Karpas-422 (cell line): Measurements from ENCODE around the gene POLR2J. TPM values are rescaled to one million over a fixed set of nuclear protein-coding genes. Genes with fewer than 3 reads are reported as not detected.

Experiments used
- DNase-seq: peaks from one replicate; pipeline ENCODE4 v3.0.0-alpha.2; 2015
- H2AFZ ChIP-seq: fragments of 200-600 bp; sonication (generic); 2 replicates; pipeline ENCODE4 v1.6.1; 2014; ENCODE audit warnings: antibody characterized with exemption, low read length, mixed read lengths
- H3K27ac ChIP-seq: fragments of 200-600 bp; sonication (generic); 2 replicates; pipeline ENCODE4 v1.5.1; 2014; ENCODE audit warnings: mild to moderate bottlenecking, low read length, moderate library complexity
- H3K27me3 ChIP-seq: fragments of 200-600 bp; sonication (generic); 2 replicates; pipeline ENCODE4 v1.6.1; 2014; ENCODE audit warnings: low read length, mixed read lengths
- H3K36me3 ChIP-seq: fragments of 200-600 bp; sonication (generic); 2 replicates; pipeline ENCODE4 v1.6.1; 2014; ENCODE audit warnings: low read length, mixed read lengths; ENCODE audit not compliant: insufficient read depth
- H3K4me1 ChIP-seq: fragments of 200-600 bp; sonication (generic); 2 replicates; pipeline ENCODE4 v1.6.1; 2014; ENCODE audit warnings: mild to moderate bottlenecking, low read length, mixed read lengths
- H3K4me2 ChIP-seq: fragments of 200-600 bp; sonication (generic); 2 replicates; pipeline ENCODE4 v1.6.1; 2014; ENCODE audit warnings: low read length, low read depth, mild to moderate bottlenecking; ENCODE audit not compliant: poor library complexity, severe bottlenecking
- H3K4me3 ChIP-seq: fragments of 200-600 bp; sonication (generic); 2 replicates; pipeline ENCODE4 v1.5.1; 2014; ENCODE audit warnings: mild to moderate bottlenecking, antibody characterized with exemption, low read length, mixed read lengths
- H3K79me2 ChIP-seq: fragments of 200-600 bp; sonication (generic); 2 replicates; pipeline ENCODE4 v1.6.1; 2014; ENCODE audit warnings: mild to moderate bottlenecking, low read length, mixed read lengths
- H3K9ac ChIP-seq: fragments of 200-600 bp; sonication (generic); 2 replicates; pipeline ENCODE4 v1.6.0; 2014; ENCODE audit warnings: low read length
- H3K9me2 ChIP-seq: fragments of 200-600 bp; sonication (generic), shearing (Covaris generic); replicated peaks from 2 replicates; pipeline ENCODE4 v1.6.0; 2014; ENCODE audit warnings: mild to moderate bottlenecking, low read length, moderate library complexity; ENCODE audit not compliant: insufficient read depth
- H3K9me3 ChIP-seq: fragments of 300-700, 200-600 bp; sonication (generic); 2 replicates; pipeline ENCODE4 v1.6.1; 2014; ENCODE audit warnings: low read length, mixed read lengths
- H4K20me1 ChIP-seq: fragments of 200-600 bp; sonication (generic); 2 replicates; pipeline ENCODE4 v1.6.1; 2014; ENCODE audit warnings: mild to moderate bottlenecking, antibody characterized with exemption, low read length, low read depth; ENCODE audit not compliant: insufficient read depth
- total RNA-seq: library from RNA; depleted of rRNA; stranded (reverse); fragments of >200 nt; shearing (Covaris generic); gene quantifications from 2 replicates; pipeline ENCODE4 v1.2.3, GENCODE V29; 2014; ENCODE audit warnings: low replicate concordance

The POLR2J gene
- total RNA-seq, 1 experiment from 2014 or later = 53.1 TPM

DNA sequence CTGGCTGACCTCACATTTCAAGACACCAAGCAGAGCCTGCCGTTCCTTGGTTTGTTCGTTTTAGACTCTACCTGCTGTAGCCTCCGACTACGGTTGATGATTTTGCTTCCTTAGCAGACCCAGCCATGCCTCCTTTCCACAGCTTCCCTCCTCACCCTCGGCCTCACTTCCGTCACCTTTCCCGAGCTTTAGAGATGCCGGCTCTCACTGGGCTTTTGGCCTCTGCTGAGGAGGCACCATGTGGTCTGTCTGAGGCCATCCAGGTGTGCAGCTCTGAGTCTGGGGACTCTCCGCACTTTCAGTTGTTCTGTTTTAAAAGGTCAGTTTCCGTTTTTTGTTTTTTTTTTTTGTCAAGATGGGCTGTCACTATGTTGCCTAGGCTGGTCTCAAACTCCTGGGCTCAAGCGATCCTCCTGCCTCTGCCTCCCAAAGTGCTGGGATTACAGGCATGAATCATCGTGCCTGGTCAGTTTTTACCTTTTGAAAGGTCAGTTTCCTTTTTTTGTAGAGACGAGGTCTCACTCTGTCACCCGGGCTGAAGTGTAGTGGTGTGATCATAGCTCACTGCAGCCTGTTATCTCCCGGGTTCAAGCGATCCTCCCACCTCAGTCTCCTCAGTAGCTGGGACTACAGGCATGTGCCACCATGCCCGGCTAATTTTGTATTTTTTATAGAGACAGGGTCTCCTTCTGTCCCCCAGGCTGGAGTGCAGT, 33.6 kb downstream of the POLR2J start:
- H3K4me1 ChIP-seq = peaks cover 12% of the 10 kb centered on the region
- H3K4me2 ChIP-seq = no peak overlapping the region
- no peak overlapping the region for H3K27ac ChIP-seq

GRCh38 chr7:102439963-102440795, 38.5 kb downstream of the POLR2J start:
- Histone ChIP-seq H3K9me3 (no peaks in the 10 kb centered on the region), H3K79me2 (no peaks in the 10 kb centered on the region), H3K9me2 (no peaks in the 10 kb centered on the region), H3K9ac (no peak overlapping the region), H3K4me3 (no peak overlapping the region), H2AFZ (no peak overlapping the region), H3K4me2 (no peak overlapping the region), H3K27me3 (no peaks in the 10 kb centered on the region), H3K36me3 (no peaks in the 10 kb centered on the region), H3K4me1 (peaks cover 12% of the 10 kb centered on the region), H4K20me1 (no peaks in the 10 kb centered on the region), H3K27ac (no peak overlapping the region)
- no peak for DNase-seq

More for the DNA sequence above, 33.6 kb downstream of the POLR2J start:
- Histone ChIP-seq H3K9me2 (no peaks in the 10 kb centered on the region), H3K9me3 (no peaks in the 10 kb centered on the region), H4K20me1 (no peaks in the 10 kb centered on the region), H3K27me3 (no peaks in the 10 kb centered on the region), H3K79me2 (no peaks in the 10 kb centered on the region), H2AFZ (no peak overlapping the region), H3K9ac (no peak overlapping the region), H3K4me3 (no peak overlapping the region), H3K36me3 (no peaks in the 10 kb centered on the region)
- DNase-seq = no peak

GRCh38 chr7:102436118-102436517, 42.6 kb downstream of the POLR2J start:
- Histone ChIP-seq H3K9me2 (no peaks in the 10 kb centered on the region), H2AFZ (no peak overlapping the region), H3K9ac (no peak overlapping the region), H3K4me2 (no peak overlapping the region), H3K27me3 (no peaks in the 10 kb centered on the region), H3K79me2 (no peaks in the 10 kb centered on the region), H3K4me3 (no peak overlapping the region), H3K36me3 (no peaks in the 10 kb centered on the region), H3K9me3 (no peaks in the 10 kb centered on the region), H3K27ac (no peak overlapping the region), H4K20me1 (no peaks in the 10 kb centered on the region), H3K4me1 (peaks cover 28% of the 10 kb centered on the region)
- DNase-seq = no peak

DNA sequence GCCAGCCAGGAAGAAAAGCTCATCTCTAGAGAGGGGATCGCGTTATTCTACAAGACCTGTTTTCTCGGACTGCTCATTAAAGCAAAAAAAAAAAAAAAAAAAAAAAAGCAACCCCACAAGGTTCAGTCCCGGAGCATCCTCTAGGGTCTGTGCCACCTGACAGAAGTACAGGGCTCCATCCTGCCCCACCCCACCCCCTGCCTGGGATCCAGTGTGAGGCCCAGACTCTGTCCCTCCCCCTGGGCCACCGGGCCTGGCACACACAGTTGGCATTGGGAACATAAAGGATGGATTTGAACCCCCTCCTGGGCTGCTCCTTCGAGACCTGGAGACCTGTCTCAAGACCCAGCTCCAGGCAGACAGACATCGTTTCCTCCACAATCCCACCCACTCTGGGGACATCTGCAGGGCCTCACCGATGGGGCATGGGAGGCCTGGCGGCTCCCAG, 44.7 kb downstream of the POLR2J start:
- peak overlapping the region; percentile 80 for H3K4me3 ChIP-seq
- H3K9me2 ChIP-seq = no peaks in the 10 kb centered on the region
- peak overlapping the region; percentile 50; the same call in 1 of the 2 replicates for H2AFZ ChIP-seq
- no peaks in the 10 kb centered on the region for H3K79me2 ChIP-seq
- no peaks in the 10 kb centered on the region for H3K36me3 ChIP-seq
- H3K4me2 ChIP-seq = peak overlapping the region; percentile 87
- peak; percentile 46 for DNase-seq
- H3K9me3 ChIP-seq = no peaks in the 10 kb centered on the region
- no peaks in the 10 kb centered on the region for H4K20me1 ChIP-seq
- H3K9ac ChIP-seq = peak overlapping the region; percentile 78
- peaks cover 27% of the 10 kb centered on the region for H3K4me1 ChIP-seq
- no peak overlapping the region for H3K27ac ChIP-seq
- no peaks in the 10 kb centered on the region for H3K27me3 ChIP-seq

GRCh38 chr7:102433219-102434038, 45.3 kb downstream of the POLR2J start, which contains the start of gene ORAI2:
Gene ORAI2, plus strand, starts transcription at chr7:102433575. Its CDS starts 5,382 bp downstream, at chr7:102438957.
- peak; percentile 87 for DNase-seq
- H3K36me3 ChIP-seq = no peaks in the 10 kb centered on the region
- H3K9me3 ChIP-seq = no peaks in the 10 kb centered on the region
- H4K20me1 ChIP-seq = no peaks in the 10 kb centered on the region
- H3K79me2 ChIP-seq = no peaks in the 10 kb centered on the region
- peaks cover 27% of the 10 kb centered on the region for H3K4me1 ChIP-seq
- peak within 1 kb of the TSS; percentile 80 for H3K4me3 ChIP-seq
- peak within 1 kb of the TSS; percentile 78 for H3K9ac ChIP-seq
- H3K4me2 ChIP-seq = peak within 1 kb of the TSS; percentile 87
- H2AFZ ChIP-seq = peak within 1 kb of the TSS; percentile 50; the same call in 1 of the 2 replicates
- no peak within 1 kb of the TSS for H3K27ac ChIP-seq
- H3K9me2 ChIP-seq = no peaks in the 10 kb centered on the region
- no peaks in the 10 kb centered on the region for H3K27me3 ChIP-seq

GRCh38 chr7:102432442-102433218, 46.1 kb downstream of the POLR2J start:
- DNase-seq = no peak
- H3K9ac ChIP-seq = peak overlapping the region; percentile 78
- peaks cover 27% of the 10 kb centered on the region for H3K4me1 ChIP-seq

GRCh38 chr7:102431617-102432298, 47.0 kb downstream of the POLR2J start:
- H3K79me2 ChIP-seq = no peaks in the 10 kb centered on the region
- peaks cover 27% of the 10 kb centered on the region for H3K4me1 ChIP-seq
- no peaks in the 10 kb centered on the region for H3K9me3 ChIP-seq
- no peaks in the 10 kb centered on the region for H3K9me2 ChIP-seq
- no peak overlapping the region for H3K9ac ChIP-seq
- peaks cover 1% of the 10 kb centered on the region; the same call in 1 of the 2 replicates for H4K20me1 ChIP-seq
- peaks cover 3% of the 10 kb centered on the region for H3K36me3 ChIP-seq
- no peak overlapping the region for H3K4me3 ChIP-seq
- DNase-seq = peak; percentile 55
- no peak overlapping the region for H2AFZ ChIP-seq
- no peak overlapping the region for H3K27ac ChIP-seq
- no peaks in the 10 kb centered on the region for H3K27me3 ChIP-seq
- no peak overlapping the region for H3K4me2 ChIP-seq

More at GRCh38 chr7:102432442-102433218, 46.1 kb downstream of the POLR2J start:
- Histone ChIP-seq H3K4me2 (peak overlapping the region; percentile 87), H3K4me3 (peak overlapping the region; percentile 67; the same call in 1 of the 2 replicates), H3K79me2 (no peaks in the 10 kb centered on the region), H4K20me1 (no peaks in the 10 kb centered on the region), H2AFZ (no peak overlapping the region), H3K27me3 (no peaks in the 10 kb centered on the region), H3K36me3 (no peaks in the 10 kb centered on the region), H3K9me3 (no peaks in the 10 kb centered on the region), H3K27ac (no peak overlapping the region), H3K9me2 (no peaks in the 10 kb centered on the region)
